DMS114 treated with DMSO at 0.1 percent for 48 hours (cell line): ENCODE results near the gene FOXN1.
"Not testable (repeated sequence)": the region's sequence is repeated elsewhere in the genome, so short reads cannot be mapped to it uniquely, and the experiment has no call there.

Experiments
- DNase-seq: peaks from one replicate; lab custom pipeline; 2025; ENCODE audit not compliant: unreplicated experiment; lab: John Stamatoyannopoulos, UW

FOXN1 gene

GRCh38 chr17:28499684-28500357 is 6.3 kb upstream of the FOXN1 start:
- no peak for DNase-seq

- DNase-seq, result no peak
Measured at GRCh38 chr17:28500712-28501379, 5.3 kb upstream of the FOXN1 start.

GRCh38 chr17:28501421-28502284 is 4.5 kb upstream of the FOXN1 start:
- no peak for DNase-seq

GRCh38 chr17:28503420-28503819 is 2.7 kb upstream of the FOXN1 start:
- no peak for DNase-seq

GRCh38 chr17:28506763-28507487 is 777 bp downstream of the FOXN1 start:
- DNase-seq, result no peak

GRCh38 chr17:28507567-28508203 is 1.5 kb downstream of the FOXN1 start:
- no peak for DNase-seq

- DNase-seq, result no peak
Measured at GRCh38 chr17:28508211-28508724, 2.1 kb downstream of the FOXN1 start.

- DNase-seq, result no peak
Measured at GRCh38 chr17:28509789-28510188, 3.6 kb downstream of the FOXN1 start.

GRCh38 chr17:28511858-28512461 is 5.8 kb downstream of the FOXN1 start:
- DNase-seq, result no peak

- no peak for DNase-seq
Measured at GRCh38 chr17:28513476-28513875, 7.3 kb downstream of the FOXN1 start.

GRCh38 chr17:28514561-28515002 is 8.4 kb downstream of the FOXN1 start:
- DNase-seq, result no peak

- DNase-seq, result no peak
Measured at GRCh38 chr17:28515518-28515917, 9.4 kb downstream of the FOXN1 start.

- no peak for DNase-seq
Measured at GRCh38 chr17:28518132-28518531, 12.0 kb downstream of the FOXN1 start.

- DNase-seq, result no peak
Measured at GRCh38 chr17:28518578-28518977, 12.4 kb downstream of the FOXN1 start.

- DNase-seq, result no peak
Measured at GRCh38 chr17:28519236-28519635, 13.1 kb downstream of the FOXN1 start.

GRCh38 chr17:28520687-28521086 is 14.5 kb downstream of the FOXN1 start:
- DNase-seq, result no peak

GRCh38 chr17:28521311-28522085 is 15.3 kb downstream of the FOXN1 start:
- DNase-seq, result no peak

GRCh38 chr17:28522281-28522680 is 16.1 kb downstream of the FOXN1 start:
- not testable (repeated sequence) for DNase-seq

- DNase-seq, result no peak
Measured at GRCh38 chr17:28523186-28523585, 17.0 kb downstream of the FOXN1 start.
